HG03575 (cell line): ENCODE measurements around the gene GRIN2B.

ENCODE experiments used
- ATAC-seq: cut with Tn5 transposase; IDR thresholded peaks from one replicate; pipeline ENCODE4 v1.9.1; 2021; ENCODE audit not compliant: unreplicated experiment, insufficient number of reproducible peaks, low FRiP score; ENCODE audit errors: extremely low read depth

The GRIN2B gene

GRCh38 chr12:13961971-13962370 is 19.4 kb downstream of the GRIN2B start:
- ATAC-seq, result no peak

- no peak for ATAC-seq
These were observed 22.2 kb downstream of the GRIN2B start for GRCh38 chr12:13959131-13959723.

GRCh38 chr12:13957576-13957975 is 23.8 kb downstream of the GRIN2B start:
- ATAC-seq, result no peak

GRCh38 chr12:13956060-13956590 is 25.3 kb downstream of the GRIN2B start:
- ATAC-seq, result no peak

- no peak for ATAC-seq
These were observed 29.3 kb downstream of the GRIN2B start for GRCh38 chr12:13952096-13952495.

GRCh38 chr12:13950502-13950901 is 30.9 kb downstream of the GRIN2B start:
- ATAC-seq, result no peak

GRCh38 chr12:13948621-13949020 is 32.8 kb downstream of the GRIN2B start:
- ATAC-seq, result no peak

- no peak for ATAC-seq
These were observed 34.0 kb downstream of the GRIN2B start for GRCh38 chr12:13947276-13947946.

GRCh38 chr12:13945641-13946040 is 35.8 kb downstream of the GRIN2B start:
- ATAC-seq, result no peak

GRCh38 chr12:13945236-13945635 is 36.2 kb downstream of the GRIN2B start:
- ATAC-seq, result no peak

GRCh38 chr12:13942826-13943225 is 38.6 kb downstream of the GRIN2B start:
- ATAC-seq, result no peak

- no peak for ATAC-seq
These were observed 39.8 kb downstream of the GRIN2B start for GRCh38 chr12:13941258-13942249.

GRCh38 chr12:13940335-13940865 is 41.0 kb downstream of the GRIN2B start:
- ATAC-seq, result no peak

- ATAC-seq, result no peak
These were observed 43.7 kb downstream of the GRIN2B start for GRCh38 chr12:13937735-13938134.

GRCh38 chr12:13935169-13935568 is 46.2 kb downstream of the GRIN2B start:
- no peak for ATAC-seq
